GM21825 (cell line): Measurements from ENCODE around the gene DAPK2.
A peak's percentile ranks its signal among the peaks of the same experiment; 100 is the strongest.

ENCODE experiments used
- ATAC-seq: cut with Tn5 transposase; IDR thresholded peaks from one replicate; pipeline ENCODE4 v1.9.1; 2021; ENCODE audit warnings: mild to moderate bottlenecking, moderate library complexity; ENCODE audit not compliant: unreplicated experiment

Gene DAPK2

DNA sequence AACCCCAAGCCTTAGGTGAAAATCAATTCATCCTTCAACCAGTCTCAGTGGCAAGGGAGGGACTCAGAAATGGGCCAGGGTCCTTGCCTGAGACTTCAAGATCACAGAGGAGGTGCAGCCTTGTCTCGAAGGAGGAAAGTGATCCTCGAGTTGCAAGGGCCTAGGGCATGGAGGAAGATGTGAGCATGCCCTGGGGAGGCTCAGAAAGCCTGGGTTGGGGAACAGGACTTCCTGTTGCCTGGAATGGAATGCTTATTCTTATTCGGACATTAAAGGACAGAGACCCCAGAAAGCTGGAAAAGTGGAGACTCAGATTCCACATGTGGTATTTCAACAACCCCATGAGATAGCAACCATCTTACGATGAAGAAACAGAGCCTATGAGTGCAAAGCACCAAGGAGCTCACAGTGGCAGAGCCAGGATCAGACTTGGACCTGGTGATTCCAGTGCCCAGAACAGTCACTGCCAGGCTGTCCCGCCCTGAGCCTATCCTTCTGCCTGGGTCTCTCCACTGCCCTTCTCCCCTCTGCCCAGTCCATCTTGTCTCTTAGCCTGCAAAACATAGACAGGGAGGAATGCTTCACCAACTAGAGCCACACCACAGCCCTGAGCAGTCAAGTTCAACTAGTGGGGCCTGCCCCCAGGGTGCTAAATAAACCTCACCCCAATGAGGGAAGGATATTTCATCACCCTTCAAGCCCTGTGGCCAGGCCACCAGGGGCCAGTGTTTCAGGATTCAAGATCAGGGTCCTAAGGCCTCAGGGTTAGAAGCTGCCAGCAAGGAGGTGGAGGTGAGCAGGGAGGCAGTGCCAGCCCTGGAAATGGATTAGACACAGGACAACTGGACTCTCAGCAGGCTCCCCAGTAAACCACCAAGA, 21.9 kb downstream of the DAPK2 start:
- ATAC-seq, result no peak

DNA sequence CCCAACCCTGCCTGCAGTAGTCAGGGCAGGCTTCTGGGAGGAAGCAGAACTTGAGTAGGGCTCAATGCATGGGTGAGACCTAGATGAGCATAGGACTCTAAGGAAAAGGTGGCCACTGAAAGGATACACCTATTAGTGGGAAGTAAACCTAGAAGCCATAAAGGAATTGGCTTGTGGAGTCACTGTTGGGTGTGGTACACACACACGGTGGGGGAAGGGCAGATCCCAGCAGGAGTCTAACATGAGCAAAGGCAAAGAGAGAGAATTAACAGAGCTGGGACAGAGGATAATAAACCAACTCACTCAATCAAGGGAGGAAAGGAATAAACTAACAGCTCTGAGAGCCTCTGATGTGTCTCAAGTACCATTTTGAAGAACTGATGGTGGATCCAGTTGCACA, 23.1 kb downstream of the DAPK2 start:
- ATAC-seq, result no peak

DNA sequence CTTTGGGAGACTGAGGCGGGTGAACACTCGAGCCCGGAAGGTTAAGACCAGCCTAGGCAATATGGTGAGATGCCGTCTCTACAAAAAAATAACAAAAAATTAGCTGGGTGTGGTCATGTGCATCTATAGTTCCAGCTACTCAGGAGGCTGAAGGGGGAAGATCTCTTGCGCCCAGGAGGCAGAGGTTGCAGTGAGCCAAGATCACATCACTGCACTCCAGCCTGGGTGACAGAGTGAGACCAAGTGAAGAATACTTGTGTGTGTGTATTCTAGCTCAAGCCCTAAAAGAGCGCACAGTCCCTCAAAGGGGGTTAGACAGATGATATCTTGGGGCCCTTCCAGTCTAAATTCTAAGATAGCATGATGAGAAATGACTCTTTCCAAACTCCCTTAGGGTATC, 23.7 kb downstream of the DAPK2 start:
- no peak for ATAC-seq

DNA sequence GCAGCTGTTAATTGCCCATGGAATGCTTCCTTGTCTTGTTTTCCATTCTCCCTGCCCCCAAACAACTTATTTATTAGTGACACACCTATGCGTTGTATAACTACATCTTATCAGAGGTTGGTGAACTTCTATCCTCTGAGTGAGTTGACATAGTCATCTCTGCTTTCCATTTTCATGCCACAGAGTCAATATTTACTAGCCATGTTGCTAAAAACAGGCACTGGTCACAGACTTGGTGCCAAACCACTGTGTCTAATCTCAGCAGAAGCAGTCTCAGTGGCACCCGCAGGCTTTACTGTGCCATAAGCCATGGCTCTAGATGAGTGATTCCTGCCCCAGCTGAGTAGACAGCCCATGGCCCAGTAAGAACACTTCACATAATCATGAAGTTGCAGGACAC, 26.5 kb downstream of the DAPK2 start:
- no peak for ATAC-seq

DNA sequence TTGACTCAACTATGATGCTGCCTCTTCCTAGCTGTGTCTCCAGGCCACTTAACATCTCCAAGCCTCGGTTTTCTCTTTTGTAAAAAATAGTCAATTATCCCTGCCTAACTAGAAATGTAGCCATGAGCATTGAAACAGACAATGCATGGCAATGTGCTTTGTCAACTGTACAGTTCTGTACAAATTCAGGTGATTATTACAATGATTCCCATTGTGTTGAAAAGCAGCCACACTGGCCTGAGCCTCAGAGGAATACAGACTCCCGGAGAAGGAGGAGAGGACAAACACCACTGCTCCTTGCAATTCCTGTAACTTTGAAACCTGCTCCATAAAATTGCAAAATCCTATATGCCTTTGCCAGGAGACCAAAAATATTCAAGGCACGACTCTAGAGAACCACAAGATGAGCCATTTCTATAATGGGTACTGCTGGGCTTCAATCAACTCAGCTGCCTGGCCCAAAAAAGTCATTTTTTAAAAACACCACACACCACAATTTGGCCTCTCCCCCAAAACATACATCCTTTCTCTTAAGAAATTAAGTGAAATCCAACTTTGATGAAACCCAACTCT, 28.6 kb downstream of the DAPK2 start:
- no peak for ATAC-seq

DNA sequence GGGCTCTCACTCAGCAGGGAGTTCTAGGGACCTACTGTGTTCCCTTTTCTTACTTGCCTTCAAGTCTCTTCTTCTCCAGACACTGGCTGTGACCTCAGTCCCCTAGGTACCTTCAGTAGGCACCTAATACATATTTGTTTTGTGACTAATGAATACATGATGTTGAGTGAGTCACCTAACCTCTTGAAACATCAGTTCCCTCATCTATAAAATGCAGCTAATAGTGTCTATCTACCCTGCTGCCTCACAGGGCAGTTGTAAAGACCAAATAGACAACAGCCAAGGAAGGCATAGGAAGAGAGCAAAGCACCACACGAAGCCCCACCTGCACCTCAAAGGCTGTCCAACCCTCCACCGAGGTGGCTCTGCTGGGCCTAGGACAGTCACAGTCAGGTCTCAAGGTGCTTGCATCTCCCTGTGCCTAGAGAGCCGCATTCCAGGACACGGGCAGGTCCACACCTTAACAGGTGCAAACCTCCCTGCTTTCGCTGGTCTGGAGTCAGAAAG, 29.1 kb downstream of the DAPK2 start:
- ATAC-seq, result no peak

DNA sequence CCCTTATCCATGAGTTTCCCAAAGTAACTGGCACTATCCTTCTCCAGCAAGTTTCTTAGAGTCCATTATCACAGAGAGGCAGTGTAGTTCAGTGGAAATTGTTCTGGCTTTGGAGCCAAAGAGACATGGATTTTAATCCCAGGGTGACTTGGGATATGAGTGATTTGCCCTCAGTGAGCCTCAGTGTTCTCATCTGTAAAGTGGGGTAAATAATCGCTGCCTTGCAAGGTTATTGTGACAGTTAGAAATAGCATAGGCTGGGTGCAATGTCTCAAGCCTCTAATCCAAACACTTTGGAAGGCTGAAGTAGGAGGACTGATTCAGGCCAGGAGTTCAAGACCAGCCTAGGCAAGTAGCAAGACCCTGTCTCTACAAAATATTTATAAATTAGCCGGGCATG, 30.0 kb downstream of the DAPK2 start:
- no peak for ATAC-seq

DNA sequence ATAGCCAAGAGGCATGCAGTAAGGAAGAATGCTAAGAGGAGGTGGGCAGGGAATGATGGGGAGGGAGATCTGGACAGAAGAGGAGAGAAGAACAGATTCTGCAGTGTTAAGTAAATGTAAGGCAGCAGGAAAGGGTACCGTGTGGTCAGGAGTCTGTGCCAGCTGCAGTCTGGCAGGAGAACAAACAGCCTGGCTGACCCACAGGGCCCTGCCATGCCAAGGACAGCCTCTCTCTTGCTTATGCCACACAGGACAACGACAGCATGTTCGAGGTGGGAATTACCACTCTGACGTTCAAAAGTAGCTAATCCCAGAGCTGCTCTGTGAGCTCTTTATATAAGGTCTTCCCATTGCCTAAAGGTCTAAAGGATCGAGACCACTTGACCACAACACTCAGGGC, 31.3 kb downstream of the DAPK2 start:
- ATAC-seq, result no peak

DNA sequence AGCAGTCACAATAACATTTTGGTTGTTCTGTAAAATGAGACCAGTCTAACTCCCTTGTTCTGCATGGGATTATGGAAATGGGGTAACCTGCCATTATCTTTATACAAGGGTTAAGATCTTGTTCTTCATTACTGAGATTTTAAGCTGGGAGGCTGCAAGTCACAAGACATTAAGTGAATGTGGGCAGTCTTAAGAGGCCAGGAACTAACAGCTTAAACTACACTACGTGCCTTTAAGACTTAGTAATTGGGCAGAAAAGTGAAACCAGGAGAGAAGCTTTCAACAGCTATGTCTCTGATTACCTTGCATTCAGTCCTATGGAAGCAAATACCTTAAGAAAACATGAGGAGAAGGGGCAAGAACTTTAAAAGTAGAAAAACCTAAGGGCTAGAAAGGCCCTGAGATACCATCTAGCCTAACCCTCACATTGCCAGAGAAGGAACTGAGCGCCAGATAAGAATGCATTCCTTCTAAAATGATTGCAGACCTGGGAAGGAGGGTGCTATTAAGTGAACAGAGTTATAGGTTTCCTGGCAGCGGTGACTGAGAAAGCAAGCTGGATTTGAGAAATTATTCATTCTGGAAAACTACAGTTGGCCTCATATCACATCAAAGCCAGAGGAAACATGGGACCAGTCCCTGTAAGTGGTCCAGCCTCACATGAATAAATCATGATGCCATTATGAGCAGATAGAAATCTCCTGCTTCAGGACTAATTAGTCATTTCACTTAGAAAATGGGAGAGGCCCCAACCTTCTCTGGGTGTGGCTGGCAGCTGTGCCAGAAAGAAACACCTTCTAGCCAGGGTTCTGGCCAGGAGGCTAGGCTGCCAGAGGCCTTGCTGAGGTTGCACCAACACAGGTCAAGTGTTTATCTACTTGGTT, 32.9 kb downstream of the DAPK2 start:
- no peak for ATAC-seq

DNA sequence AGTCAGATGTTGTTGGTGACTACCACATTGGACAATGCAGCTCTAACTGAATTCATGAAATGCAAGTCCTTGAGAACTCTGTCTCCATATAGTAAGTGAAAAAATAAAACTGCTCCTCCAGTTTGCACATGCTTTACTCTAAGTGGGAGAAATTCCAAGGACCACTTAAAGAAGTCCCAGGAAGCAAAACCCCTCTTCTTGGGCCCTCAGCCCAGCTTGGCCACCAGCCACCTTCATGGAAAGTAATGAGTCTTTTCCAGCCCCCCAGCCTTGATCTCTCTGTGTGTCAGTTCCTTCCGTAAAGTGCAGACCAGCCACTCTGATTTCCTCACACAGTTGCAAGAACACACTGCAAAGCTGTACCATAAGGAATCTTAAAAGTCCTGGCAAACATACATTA, 34.5 kb downstream of the DAPK2 start:
- no peak for ATAC-seq

DNA sequence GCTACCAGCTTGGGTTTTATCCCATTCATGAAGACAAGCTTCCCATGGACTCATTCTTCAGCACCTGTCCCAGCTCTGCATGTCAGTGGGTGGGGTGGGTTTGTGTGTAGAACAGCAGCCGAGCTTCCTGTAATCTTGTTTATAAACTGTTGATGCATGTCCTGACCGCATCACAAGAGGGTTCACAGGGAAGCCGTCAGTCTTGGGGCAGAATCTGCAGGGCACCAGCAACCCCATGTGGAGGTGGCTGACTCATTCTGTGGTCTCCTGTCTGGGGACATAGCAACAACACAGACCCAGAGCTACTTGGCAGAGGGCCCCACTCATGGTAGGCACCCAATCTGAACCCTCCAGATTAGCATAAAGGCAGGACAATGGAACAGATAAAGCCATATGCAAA, 35.6 kb downstream of the DAPK2 start:
- ATAC-seq, result peak; percentile 90

DNA sequence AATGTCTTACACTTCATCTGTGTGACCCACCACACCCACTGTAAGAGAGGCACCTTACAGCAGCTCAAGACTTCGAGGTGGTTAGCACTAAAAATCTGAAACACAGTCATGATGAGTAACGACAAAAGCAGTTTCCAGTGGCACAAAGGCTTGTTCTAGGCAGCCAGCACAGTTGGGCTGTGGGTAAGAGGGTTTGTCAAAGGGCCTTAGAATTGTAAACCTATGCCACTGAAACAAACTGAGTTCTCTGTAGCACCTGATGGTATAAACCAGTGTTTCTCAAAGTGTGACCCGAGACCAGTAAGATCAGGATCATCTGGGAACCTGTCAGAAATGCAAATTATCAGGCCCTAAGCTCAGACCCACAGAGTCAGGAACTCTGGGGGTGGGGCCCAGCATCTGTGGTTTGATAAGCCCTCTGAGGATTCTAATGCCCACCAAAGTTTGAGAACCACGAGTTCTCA, 36.5 kb downstream of the DAPK2 start:
- ATAC-seq, result no peak

DNA sequence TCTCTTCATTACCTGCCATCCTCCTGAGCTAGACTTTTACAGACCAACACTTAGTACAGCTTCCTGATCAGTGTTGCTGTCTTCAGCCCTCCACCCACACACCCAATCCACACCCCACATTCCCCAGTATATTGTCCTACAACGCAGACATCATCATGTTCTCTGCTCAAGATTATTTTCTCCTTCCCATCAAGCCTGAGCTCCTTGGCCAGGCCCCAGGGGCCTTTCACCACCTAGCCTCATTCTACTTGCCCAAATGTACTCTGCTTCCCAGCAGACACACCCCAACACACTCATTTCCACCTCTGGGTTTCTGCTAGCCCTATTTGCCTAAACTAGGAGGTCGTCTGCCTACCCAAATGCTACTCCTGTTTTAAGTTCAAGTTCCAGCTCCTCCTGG, 37.0 kb downstream of the DAPK2 start:
- no peak for ATAC-seq

DNA sequence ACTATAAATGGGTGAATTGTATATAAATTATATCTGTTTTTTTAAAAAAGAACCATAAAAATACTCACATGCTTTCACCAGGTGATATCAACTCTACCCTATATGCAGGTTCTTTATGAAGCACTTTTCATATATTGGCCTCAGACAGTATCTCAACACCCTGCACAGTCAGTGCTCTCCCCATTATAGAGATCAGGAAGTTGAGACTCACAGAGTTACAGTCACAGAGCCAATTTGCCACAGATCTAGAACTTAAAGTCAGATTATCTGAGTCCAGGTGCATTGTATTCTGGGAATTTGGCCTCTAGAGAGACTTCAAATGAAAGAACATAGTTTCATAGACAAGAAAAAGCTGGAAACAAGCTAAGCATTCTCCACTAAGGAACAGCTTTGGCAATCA, 38.1 kb downstream of the DAPK2 start:
- ATAC-seq, result no peak

DNA sequence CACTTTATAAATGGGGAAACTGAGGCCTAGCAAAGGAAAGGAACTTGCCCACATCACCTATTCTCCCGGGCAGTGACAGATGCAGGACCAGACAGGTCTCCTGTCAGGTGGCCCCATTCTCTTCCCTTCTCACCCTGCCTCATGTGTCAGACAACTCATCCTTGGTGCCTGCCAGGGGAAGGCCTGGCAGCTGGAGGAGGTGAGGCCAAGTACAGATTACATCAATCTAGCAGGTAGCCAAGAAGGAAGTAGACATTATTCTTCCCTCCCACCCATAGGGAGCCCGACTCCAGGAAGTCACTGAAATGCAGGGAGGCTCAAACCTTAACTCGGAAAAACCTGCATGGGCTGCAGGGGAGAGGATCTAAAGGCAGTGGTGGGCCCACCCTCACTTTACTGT, 39.6 kb downstream of the DAPK2 start:
- ATAC-seq, result no peak

DNA sequence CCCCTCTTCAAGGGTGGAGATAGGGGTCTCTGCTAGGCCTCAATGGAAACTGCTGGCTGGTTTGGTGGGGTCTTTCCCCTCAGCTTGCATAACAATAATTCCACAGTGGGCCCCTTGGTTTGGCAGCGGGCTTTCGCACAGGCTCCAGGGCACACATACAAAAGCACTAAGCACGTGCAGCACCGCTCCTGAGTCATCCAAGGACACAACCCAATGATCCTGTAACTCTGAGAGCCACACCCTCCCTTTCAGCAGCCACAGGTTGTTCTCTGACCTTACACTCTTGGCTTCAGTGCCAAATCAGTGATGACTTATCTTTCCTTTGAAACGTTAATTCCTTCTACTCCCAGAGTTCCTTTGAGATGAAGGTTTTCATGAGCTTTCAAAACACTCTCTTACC, 41.7 kb downstream of the DAPK2 start:
- ATAC-seq, result no peak

DNA sequence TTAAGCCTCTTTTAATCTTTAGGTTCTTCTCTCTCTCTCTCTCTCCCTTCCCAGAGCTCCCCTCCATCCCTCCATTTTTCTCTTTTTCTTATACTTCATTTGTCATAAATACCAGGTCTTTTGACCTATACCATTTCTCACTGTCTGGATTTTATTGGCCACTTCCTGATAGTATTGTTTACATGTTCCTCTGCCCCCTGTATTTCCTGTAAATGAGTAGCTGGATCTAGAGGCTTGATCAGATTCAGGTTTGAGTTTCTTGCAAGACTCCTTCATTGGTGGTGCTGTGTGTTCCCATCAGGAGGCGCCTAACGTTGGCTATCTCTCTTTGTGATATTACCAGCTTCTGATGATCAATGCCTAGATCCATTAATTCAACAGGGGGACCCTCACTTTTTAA, 42.2 kb downstream of the DAPK2 start:
- ATAC-seq, result no peak

DNA sequence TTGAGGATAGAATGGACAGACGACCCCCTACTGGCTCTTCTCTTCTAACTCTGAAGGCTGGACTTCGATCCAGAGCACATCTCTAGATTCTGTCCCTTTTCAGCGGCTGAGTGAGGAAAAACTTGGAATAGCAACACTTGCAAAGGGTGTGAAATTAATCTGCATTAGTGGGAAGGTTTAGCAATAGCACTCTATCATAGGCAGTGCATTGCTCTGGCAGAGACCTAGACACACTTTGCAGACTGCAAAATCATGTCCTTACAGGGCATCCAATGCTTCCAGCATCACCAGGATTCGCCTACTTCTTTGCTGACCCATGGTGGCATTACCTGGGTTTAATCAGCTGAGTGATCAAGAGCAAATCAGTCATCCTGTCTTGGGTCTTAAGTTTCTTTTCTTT, 43.1 kb downstream of the DAPK2 start:
- no peak for ATAC-seq

DNA sequence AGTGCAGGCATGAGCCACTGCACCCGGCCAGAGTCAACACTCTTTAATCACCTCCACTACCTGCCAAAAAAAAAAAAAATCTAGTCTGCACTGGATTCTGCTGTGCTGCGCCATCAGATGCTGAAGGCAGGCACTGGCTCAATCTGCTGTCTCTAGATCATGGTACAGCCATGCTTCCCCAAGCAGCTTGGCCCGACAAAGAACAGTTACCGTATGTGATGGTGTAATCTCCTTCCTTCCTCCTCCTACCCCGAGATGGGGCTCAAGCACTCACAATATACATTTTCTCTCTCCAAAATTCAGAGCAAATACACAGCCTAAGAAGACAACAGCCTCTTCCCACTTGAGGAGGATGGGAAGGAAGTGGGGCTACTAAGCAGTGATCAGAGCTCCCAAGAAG, 45.1 kb downstream of the DAPK2 start:
- ATAC-seq, result no peak

DNA sequence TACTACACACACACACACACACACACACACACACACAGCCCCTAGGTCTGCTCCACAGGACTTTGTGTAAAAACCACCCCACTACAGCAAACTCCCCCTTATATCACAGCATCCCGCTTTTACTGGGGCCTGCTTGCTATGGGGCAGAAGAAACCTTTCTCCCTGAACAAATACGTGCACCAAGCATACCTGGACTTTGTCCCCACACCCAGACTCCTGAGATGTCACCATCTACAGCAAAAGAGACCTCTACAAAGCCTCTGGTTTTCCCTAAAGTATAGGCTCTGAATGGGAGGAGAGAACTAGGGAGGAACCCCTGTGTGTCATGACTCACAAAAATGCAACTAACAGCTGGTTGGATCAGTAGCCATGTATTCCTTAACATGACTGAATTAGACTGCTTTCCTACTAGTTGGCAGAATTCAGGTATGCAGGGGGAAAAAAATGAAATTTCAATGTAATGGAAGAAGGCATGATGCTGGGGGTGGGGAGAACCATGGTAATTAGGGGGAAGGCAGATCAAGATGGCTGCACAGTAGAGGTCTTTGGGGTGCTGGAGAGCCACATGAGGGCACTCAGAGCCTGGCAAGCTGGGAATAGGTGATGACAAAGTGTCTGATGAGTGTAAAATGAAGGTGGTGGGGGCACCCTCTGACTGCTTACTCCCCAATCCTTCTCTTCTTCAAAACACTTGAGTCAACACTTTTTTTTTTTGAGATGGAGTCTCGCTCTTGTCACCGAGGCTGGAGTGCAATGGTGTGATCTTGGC, 45.9 kb downstream of the DAPK2 start:
- ATAC-seq, result no peak

DNA sequence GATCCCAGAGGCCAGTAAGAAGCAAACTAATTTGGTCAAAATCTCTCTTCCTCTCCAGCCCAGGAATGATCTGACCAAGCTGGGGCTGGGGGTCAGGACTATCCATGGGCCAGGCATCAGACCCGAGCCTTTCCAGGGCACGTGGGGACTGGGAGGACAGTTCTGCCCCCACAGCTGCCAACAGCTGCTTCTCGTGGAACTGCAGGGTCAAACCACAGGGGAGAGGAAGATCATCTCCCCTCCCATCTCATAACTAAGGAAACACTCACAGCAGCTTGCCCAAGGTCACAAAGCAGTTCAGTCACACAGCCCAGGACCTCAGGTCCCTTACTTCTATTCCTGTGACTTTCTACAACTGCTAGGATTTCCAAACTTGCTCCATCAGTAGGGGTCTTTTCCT, 47.1 kb downstream of the DAPK2 start:
- ATAC-seq, result no peak
